ENCODE data around the gene USP32. TPM values are rescaled to one million over a fixed set of nuclear protein-coding genes. Genes with fewer than 3 reads are reported as not detected.

Gene USP32
- total RNA-seq, 1 experiment from 2014 or later = 32.3 TPM

DNA sequence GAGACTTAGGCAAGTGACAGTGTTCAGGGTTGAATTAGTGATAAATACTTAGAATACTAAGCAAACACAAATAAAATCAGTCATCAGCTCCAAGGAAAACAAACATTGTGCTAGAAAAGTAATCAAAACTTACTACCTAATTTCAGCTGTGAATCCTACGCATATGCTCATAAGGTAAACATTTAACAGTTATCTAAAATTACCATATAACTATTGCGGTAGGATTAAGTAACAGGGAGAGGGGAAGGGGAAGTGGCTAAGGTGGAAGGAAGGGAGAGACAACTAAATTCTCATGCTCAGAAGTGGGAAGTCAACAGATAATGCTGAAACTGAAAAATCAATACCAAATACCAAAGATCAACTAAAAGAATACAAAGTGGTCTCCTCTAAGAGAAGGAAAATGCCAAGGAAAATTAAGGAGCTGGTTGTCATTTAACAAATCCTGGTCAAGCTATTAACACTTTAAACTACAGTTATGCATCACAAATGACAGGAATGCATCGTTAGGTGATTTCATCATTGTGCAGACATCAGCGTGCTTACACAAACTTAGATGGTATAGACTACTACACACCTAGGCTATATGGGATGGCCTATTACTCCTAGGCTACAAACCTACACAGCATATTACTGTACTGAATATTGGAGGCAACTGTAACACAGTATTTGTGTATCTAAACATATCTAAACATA lies 20.0 kb downstream of the USP32 start:
- no peak for DNase-seq
- Histone ChIP-seq H4K20me1 (ENCODE audit: insufficient read depth) (no peaks in the 10 kb centered on the region), H3K4me1 (replicated peaks; ENCODE audit: insufficient read depth) (peaks cover 15% of the 10 kb centered on the region), H3K27me3 (ENCODE audit: insufficient read depth, low read depth) (no peaks in the 10 kb centered on the region), H3K9me3 (ENCODE audit: insufficient read depth, low read depth) (peaks cover 5% of the 10 kb centered on the region; the same call in 1 of the 2 replicates), H2AFZ (no peak overlapping the region), H3F3A (ENCODE audit: insufficient read depth, low read depth) (peaks cover 21% of the 10 kb centered on the region), H3K36me3 (ENCODE audit: low read depth) (no peaks in the 10 kb centered on the region; the same call in 1 of the 2 replicates), H3K9me2 (ENCODE audit: insufficient read depth) (no peaks in the 10 kb centered on the region), H3K27ac (no peak overlapping the region), H3K4me2 (no peak overlapping the region), H3K79me2 (ENCODE audit: low read depth) (peaks cover 46% of the 10 kb centered on the region), H3K4me3 (no peak overlapping the region)
- ChIA-PET CTCF (no interaction called here), POLR2A (ENCODE audit: unreplicated experiment) (interaction anchor here (0.6 kb wide), 1 partner anchor 20 kb away, joined by 4 read pairs; the partner anchor contains the start of gene USP32)
- intact Hi-C loops (cut with micrococcal nuclease; ENCODE audit: unreplicated experiment) = no loop called here
- TF ChIP-seq, protein P1, sequence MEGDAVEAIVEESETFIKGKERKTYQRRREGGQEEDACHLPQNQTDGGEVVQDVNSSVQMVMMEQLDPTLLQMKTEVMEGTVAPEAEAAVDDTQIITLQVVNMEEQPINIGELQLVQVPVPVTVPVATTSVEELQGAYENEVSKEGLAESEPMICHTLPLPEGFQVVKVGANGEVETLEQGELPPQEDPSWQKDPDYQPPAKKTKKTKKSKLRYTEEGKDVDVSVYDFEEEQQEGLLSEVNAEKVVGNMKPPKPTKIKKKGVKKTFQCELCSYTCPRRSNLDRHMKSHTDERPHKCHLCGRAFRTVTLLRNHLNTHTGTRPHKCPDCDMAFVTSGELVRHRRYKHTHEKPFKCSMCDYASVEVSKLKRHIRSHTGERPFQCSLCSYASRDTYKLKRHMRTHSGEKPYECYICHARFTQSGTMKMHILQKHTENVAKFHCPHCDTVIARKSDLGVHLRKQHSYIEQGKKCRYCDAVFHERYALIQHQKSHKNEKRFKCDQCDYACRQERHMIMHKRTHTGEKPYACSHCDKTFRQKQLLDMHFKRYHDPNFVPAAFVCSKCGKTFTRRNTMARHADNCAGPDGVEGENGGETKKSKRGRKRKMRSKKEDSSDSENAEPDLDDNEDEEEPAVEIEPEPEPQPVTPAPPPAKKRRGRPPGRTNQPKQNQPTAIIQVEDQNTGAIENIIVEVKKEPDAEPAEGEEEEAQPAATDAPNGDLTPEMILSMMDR (conservative IDR thresholded peaks at IDR 0.05) = no peak
- TF ChIP-seq EZH2 (IDR thresholded peaks at IDR 0.05; ENCODE audit: low read depth) = no peak
- no TSS peak for BruUV-seq (replicated peaks)

DNA sequence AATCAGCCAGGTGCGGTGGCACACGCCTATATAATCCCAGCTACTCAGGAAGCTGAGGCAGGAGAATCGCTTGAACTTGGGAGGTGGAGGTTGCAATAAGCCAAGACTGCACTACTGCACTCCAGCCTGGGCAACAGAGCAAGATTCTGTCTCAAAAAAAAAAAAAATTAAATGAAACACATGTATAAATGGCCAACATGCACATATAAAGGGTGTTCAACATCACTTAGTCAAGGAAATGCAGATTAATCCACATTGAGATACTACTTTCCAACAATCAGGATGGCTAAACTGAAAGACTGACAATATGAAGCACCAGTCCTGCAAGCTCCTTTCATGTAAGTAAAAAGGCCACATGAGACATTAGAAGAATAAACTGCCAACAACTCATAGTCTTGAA lies 20.5 kb downstream of the USP32 start:
- POLR2A ChIA-PET (ENCODE audit: unreplicated experiment) = interaction anchor here (0.6 kb wide), 1 partner anchor 21 kb away, joined by 4 read pairs; the partner anchor contains the start of gene USP32
- Histone ChIP-seq H3K79me2 (ENCODE audit: low read depth) (peaks cover 51% of the 10 kb centered on the region), H3K27ac (no peak overlapping the region)

DNA sequence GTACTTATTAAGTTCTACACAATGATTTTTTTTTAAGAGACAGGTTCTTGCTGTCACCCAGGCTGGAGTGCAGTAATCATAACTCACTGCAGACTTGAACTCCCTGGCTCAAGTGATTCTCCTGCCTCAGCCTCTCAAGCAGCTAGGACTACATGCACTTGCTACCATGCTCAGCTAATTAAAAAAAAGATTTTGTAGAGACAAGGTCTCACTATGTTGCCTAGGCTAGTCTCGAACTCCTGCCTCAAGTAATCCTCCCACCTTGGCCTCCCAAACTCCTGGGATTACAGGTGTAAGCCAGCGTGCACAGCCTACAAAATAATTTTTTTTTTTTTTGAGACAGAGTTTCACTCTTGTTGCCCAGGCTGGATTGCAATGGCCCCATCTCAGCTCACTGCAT lies 22.2 kb downstream of the USP32 start:
- TF ChIP-seq, protein P1 (conservative IDR thresholded peaks at IDR 0.05) = no peak
- no peak for TF ChIP-seq EZH2 (IDR thresholded peaks at IDR 0.05; ENCODE audit: low read depth)
- Histone ChIP-seq H3K4me3 (no peak overlapping the region), H3K4me1 (replicated peaks; ENCODE audit: insufficient read depth) (peaks cover 15% of the 10 kb centered on the region), H2AFZ (no peak overlapping the region), H3K9me3 (ENCODE audit: insufficient read depth, low read depth) (peaks cover 5% of the 10 kb centered on the region; the same call in 1 of the 2 replicates), H4K20me1 (ENCODE audit: insufficient read depth) (peaks cover 4% of the 10 kb centered on the region; the same call in 1 of the 2 replicates), H3K79me2 (ENCODE audit: low read depth) (peaks cover 58% of the 10 kb centered on the region), H3K36me3 (ENCODE audit: low read depth) (no peaks in the 10 kb centered on the region), H3F3A (ENCODE audit: insufficient read depth, low read depth) (peaks cover 24% of the 10 kb centered on the region), H3K4me2 (no peak overlapping the region), H3K27me3 (ENCODE audit: insufficient read depth, low read depth) (no peaks in the 10 kb centered on the region), H3K9me2 (ENCODE audit: insufficient read depth) (no peaks in the 10 kb centered on the region), H3K27ac (no peak overlapping the region)
- no peak for DNase-seq
- CTCF ChIA-PET = no interaction called here
- POLR2A ChIA-PET (ENCODE audit: unreplicated experiment) = no interaction called here
- intact Hi-C loops (cut with micrococcal nuclease; ENCODE audit: unreplicated experiment) = no loop called here
- BruUV-seq (replicated peaks) = no TSS peak

More for the DNA sequence above, 20.5 kb downstream of the USP32 start:
- Histone ChIP-seq H3K9me3 (ENCODE audit: insufficient read depth, low read depth) (peaks cover 5% of the 10 kb centered on the region; the same call in 1 of the 2 replicates), H3K4me1 (replicated peaks; ENCODE audit: insufficient read depth) (peaks cover 15% of the 10 kb centered on the region), H3K4me2 (no peak overlapping the region), H4K20me1 (ENCODE audit: insufficient read depth) (no peaks in the 10 kb centered on the region), H3K27me3 (ENCODE audit: insufficient read depth, low read depth) (no peaks in the 10 kb centered on the region), H3K4me3 (no peak overlapping the region), H3F3A (ENCODE audit: insufficient read depth, low read depth) (peaks cover 21% of the 10 kb centered on the region), H3K9me2 (ENCODE audit: insufficient read depth) (no peaks in the 10 kb centered on the region), H3K36me3 (ENCODE audit: low read depth) (no peaks in the 10 kb centered on the region; the same call in 1 of the 2 replicates), H2AFZ (no peak overlapping the region)
- CTCF ChIA-PET = no interaction called here
- no peak for DNase-seq
- no peak for TF ChIP-seq EZH2 (IDR thresholded peaks at IDR 0.05; ENCODE audit: low read depth)
- TF ChIP-seq, protein P1 (conservative IDR thresholded peaks at IDR 0.05) = no peak
- no TSS peak for BruUV-seq (replicated peaks)
- intact Hi-C loops (cut with micrococcal nuclease; ENCODE audit: unreplicated experiment) = no loop called here
